ENCODE data around the gene PLIN1. TPM values are rescaled to one million over a fixed set of nuclear protein-coding genes. Genes with fewer than 3 reads are reported as not detected.

Gene PLIN1
- total RNA-seq, 1 experiment from 2014 or later, result 0.09 TPM

DNA sequence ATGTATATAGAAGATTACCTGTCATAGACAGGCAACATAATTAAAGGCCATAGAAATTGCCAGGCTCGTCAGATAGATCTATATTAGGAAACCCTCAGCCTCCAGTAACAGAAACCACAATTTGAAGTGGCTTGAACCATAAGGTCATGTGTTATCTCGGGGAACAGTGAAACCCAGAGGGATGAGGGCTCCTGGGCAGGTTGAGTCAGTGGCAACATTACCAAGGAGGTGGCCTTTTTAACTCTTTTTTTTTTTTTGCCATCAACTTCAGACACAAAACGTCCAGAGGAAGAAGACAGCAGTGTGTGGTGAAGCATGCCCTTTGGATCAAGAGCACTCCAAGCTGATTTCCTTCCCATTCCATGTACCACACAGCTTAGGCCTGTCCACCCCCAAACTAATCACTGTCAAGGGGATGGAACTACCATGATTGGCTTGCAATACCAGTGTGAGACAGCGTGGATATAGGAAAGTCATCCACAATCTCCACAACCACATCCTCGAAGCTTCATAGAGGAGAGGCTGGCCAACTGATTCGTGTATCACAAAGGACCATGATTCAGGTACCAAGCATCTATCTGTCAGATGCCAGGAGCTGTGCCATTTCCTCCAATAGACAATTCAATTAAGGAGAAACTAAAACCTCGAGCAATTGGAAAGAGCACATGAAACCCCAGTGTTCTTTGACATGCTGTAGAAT is 22.9 kb downstream of the PLIN1 start:
- DNase-seq (ENCODE audit: unreplicated experiment), result no peak
- ChIA-PET POLR2A (no interaction called here), CTCF (interaction anchor here (0.6 kb wide), 1 partner anchor 24 kb away, joined by 3 read pairs; no protein-coding TSS in a partner anchor)
- TF ChIP-seq, protein P1, sequence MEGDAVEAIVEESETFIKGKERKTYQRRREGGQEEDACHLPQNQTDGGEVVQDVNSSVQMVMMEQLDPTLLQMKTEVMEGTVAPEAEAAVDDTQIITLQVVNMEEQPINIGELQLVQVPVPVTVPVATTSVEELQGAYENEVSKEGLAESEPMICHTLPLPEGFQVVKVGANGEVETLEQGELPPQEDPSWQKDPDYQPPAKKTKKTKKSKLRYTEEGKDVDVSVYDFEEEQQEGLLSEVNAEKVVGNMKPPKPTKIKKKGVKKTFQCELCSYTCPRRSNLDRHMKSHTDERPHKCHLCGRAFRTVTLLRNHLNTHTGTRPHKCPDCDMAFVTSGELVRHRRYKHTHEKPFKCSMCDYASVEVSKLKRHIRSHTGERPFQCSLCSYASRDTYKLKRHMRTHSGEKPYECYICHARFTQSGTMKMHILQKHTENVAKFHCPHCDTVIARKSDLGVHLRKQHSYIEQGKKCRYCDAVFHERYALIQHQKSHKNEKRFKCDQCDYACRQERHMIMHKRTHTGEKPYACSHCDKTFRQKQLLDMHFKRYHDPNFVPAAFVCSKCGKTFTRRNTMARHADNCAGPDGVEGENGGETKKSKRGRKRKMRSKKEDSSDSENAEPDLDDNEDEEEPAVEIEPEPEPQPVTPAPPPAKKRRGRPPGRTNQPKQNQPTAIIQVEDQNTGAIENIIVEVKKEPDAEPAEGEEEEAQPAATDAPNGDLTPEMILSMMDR (IDR thresholded peaks at IDR 0.05; ENCODE audit: unreplicated experiment), result no peak
- no TSS peak for BruUV-seq (replicated peaks)
- H3K4me1 Mint-ChIP-seq (ENCODE audit: insufficient read depth, unreplicated experiment), result no peaks in the 10 kb centered on the region
- intact Hi-C loops (cut with micrococcal nuclease), result no loop called here
- H3K36me3 Mint-ChIP-seq (ENCODE audit: insufficient read depth, unreplicated experiment), result no peaks in the 10 kb centered on the region
- no peak overlapping the region for H3K4me3 Mint-ChIP-seq (ENCODE audit: unreplicated experiment)
- no peak overlapping the region for H3K27ac Mint-ChIP-seq (ENCODE audit: low read depth, unreplicated experiment)
- no peaks in the 10 kb centered on the region for H3K9me3 Mint-ChIP-seq (ENCODE audit: unreplicated experiment)
- peaks cover 21% of the 10 kb centered on the region for H3K27me3 Mint-ChIP-seq (ENCODE audit: insufficient read depth, unreplicated experiment)

DNA sequence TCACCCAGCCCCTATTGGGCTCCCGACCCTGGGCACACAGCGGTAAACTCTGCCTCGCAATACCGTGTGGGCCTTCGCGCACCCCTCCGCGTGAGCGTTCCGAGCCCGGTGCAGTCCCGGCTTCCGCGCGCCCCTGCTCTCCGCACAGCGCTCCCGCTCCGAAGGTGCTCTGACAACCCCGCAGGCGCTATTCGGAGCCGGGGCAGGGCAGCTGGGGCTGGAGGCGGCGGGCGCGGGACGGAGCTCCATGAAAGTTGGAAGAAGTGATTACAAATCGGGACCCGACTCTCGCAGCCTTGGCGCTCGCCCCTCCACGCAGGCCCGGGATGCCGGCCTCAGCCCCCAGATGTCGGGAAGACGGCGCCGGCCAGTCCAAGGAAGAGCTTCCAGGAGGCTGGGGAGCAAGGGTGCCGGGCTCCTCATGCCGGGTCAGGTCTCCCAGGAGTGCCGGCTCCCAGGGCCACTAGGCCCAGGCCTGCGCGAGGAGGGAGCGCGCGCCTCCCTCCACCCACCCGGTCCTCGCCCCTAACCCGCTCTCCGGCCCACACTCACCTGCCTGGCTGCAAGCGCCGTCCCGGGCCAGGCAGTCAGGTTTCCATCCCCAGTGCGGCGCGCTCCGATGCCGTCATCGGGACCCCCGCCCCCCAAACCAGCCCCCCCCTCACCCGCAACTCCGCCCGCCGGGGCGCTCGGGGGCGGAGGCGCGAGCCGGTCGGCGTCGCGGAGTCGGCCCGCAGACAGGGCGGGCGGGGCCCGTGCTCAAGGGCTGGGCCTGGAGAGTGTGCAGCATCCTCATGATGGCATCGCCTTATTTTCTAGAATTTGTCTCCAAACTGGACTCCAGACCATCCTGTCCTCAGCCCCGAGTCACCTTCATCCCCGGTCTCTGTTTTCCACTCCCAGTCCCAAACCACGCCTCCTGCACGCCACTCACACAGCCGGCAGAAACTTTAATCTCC is 24.0 kb downstream of the PLIN1 start, which contains the start of gene KIF7:
TSS of gene KIF7 (minus strand) at position 621 of the 959 bp plus-strand sequence. CDS start 2,537 bp downstream, outside the sequence.
- H3K36me3 Mint-ChIP-seq (ENCODE audit: insufficient read depth, unreplicated experiment), result no peaks in the 10 kb centered on the region
- no TSS peak for BruUV-seq (replicated peaks)
- peak within 1 kb of the TSS; percentile 62 for H3K4me3 Mint-ChIP-seq (ENCODE audit: unreplicated experiment)
- CTCF ChIA-PET, result interaction anchor here (0.8 to 1.1 kb wide), 2 partner anchors 43 to 212 kb away, joined by 3 to 4 read pairs; no protein-coding TSS in a partner anchor
- peaks cover 21% of the 10 kb centered on the region for H3K27me3 Mint-ChIP-seq (ENCODE audit: insufficient read depth, unreplicated experiment)
- TF ChIP-seq, protein P1 (IDR thresholded peaks at IDR 0.05; ENCODE audit: unreplicated experiment), result no peak
- no peaks in the 10 kb centered on the region for H3K9me3 Mint-ChIP-seq (ENCODE audit: unreplicated experiment)
- intact Hi-C loops (cut with micrococcal nuclease), result no loop called here
- POLR2A ChIA-PET, result interaction anchor here (0.9 kb wide), 1 partner anchor 30 kb away, joined by 3 read pairs; no protein-coding TSS in a partner anchor
- H3K27ac Mint-ChIP-seq (ENCODE audit: low read depth, unreplicated experiment), result no peak within 1 kb of the TSS
- no peaks in the 10 kb centered on the region for H3K4me1 Mint-ChIP-seq (ENCODE audit: insufficient read depth, unreplicated experiment)
- DNase-seq (ENCODE audit: unreplicated experiment), result no peak

DNA sequence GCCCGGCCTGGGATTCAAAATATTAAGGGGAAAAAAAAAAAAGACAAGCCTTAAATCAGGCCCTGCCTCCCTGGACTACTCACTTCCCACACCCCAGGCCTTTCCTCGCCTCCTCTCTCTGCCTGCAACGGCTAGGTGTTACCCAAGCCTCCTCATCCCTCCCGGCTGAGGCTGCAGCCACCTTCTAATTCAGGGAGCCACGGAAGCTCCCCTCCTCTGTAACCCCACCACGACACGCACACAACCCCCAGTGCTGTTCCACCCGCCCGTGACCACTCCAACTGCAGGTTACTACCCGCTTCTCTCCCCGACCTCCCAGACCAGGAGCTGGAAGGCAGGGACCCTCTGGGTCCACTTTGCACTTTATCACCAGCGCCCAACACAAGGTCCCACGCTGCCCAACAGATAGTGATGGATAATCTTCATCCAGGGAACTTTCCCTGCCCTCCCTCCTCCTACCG is 24.8 kb downstream of the PLIN1 start:
- Mint-ChIP-seq H3K36me3 (ENCODE audit: insufficient read depth, unreplicated experiment) (no peaks in the 10 kb centered on the region), H3K4me3 (ENCODE audit: unreplicated experiment) (peak overlapping the region; percentile 62), H3K9me3 (ENCODE audit: unreplicated experiment) (no peaks in the 10 kb centered on the region), H3K27me3 (ENCODE audit: insufficient read depth, unreplicated experiment) (peaks cover 21% of the 10 kb centered on the region), H3K27ac (ENCODE audit: low read depth, unreplicated experiment) (no peak overlapping the region), H3K4me1 (ENCODE audit: insufficient read depth, unreplicated experiment) (no peaks in the 10 kb centered on the region)
- intact Hi-C loops (cut with micrococcal nuclease), result no loop called here
- no TSS peak for BruUV-seq (replicated peaks)
- TF ChIP-seq, protein P1 (IDR thresholded peaks at IDR 0.05; ENCODE audit: unreplicated experiment), result no peak
- ChIA-PET CTCF (interaction anchor here (0.8 to 1.1 kb wide), 2 partner anchors 42 to 212 kb away, joined by 3 to 4 read pairs; no protein-coding TSS in a partner anchor), POLR2A (interaction anchor here (0.9 kb wide), 1 partner anchor 31 kb away, joined by 3 read pairs; no protein-coding TSS in a partner anchor)
- DNase-seq (ENCODE audit: unreplicated experiment), result peak; percentile 42

DNA sequence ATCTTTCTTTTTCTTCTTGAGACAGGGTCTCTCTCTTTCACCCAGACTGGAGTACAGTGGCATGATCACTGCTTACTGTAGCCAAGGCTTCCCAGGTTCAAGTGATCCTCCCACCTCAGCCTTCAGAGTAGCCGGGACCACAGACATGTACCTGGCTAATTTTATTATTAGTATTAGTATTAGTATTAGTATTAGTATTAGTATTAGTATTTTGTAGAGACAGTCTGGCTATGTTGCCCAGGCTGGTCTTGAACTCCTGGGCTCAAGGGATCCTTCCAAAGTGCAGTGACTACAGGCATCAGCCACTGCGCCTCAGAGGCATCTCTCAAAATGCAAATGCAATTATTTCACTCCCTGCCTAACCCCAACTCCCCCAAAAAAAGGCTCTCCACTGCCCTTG is 25.6 kb downstream of the PLIN1 start:
- TF ChIP-seq, protein P1 (IDR thresholded peaks at IDR 0.05; ENCODE audit: unreplicated experiment), result no peak
- intact Hi-C loops (cut with micrococcal nuclease), result no loop called here
- CTCF ChIA-PET, result no interaction called here

More for the DNA sequence above, 25.6 kb downstream of the PLIN1 start:
- Mint-ChIP-seq H3K4me1 (ENCODE audit: insufficient read depth, unreplicated experiment) (no peaks in the 10 kb centered on the region), H3K27ac (ENCODE audit: low read depth, unreplicated experiment) (no peak overlapping the region), H3K9me3 (ENCODE audit: unreplicated experiment) (no peaks in the 10 kb centered on the region), H3K4me3 (ENCODE audit: unreplicated experiment) (no peak overlapping the region), H3K36me3 (ENCODE audit: insufficient read depth, unreplicated experiment) (no peaks in the 10 kb centered on the region), H3K27me3 (ENCODE audit: insufficient read depth, unreplicated experiment) (peaks cover 21% of the 10 kb centered on the region)
- POLR2A ChIA-PET, result no interaction called here
- DNase-seq (ENCODE audit: unreplicated experiment), result no peak
- no TSS peak for BruUV-seq (replicated peaks)
